Fibroblast of lung (primary cell): Measurements from ENCODE around the gene UBE2E2.

Experiments used
- EZH2 ChIP-seq: IDR thresholded peaks from 2 replicates; pipeline ENCODE4 v1.5.1; 2012; ENCODE audit warnings: low read length, control low read depth, mild to moderate bottlenecking; ENCODE audit errors: missing control alignments
- TF ChIP-seq, protein P1 (sequence below), 2 donors: IDR thresholded peaks in 1 of 2; conservative IDR thresholded peaks in 1 of 2; 1 replicate in 1 of 2; 2 replicates in 1 of 2; pipeline ENCODE4 v1.5.1; 2011 to 2012; ENCODE audit warnings: low read length in 2 of 2, control low read depth in 1 of 2, inconsistent platforms in 1 of 2, low read depth in 1 of 2, mild to moderate bottlenecking in 1 of 2

DNA sequence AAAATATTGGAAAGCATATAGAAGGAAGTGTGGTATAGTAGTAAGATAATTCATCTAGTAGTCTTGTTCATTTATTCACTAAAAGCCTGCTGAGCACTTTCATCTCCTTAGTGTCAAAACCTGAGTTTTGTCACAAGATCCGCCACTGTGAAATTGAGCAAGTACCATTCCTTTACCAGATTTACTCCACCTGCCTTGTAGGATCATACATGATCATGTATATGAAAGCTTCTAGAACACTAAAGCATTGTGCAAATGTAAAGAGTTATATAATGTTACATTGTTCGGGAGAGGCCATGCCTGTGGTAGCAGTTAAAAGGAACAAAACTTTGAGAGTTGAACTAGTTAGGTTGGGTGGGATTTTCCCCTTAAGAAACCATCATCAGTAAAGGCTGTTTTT lies 35.0 kb downstream of the UBE2E2 start:
- TF ChIP-seq, protein P1, sequence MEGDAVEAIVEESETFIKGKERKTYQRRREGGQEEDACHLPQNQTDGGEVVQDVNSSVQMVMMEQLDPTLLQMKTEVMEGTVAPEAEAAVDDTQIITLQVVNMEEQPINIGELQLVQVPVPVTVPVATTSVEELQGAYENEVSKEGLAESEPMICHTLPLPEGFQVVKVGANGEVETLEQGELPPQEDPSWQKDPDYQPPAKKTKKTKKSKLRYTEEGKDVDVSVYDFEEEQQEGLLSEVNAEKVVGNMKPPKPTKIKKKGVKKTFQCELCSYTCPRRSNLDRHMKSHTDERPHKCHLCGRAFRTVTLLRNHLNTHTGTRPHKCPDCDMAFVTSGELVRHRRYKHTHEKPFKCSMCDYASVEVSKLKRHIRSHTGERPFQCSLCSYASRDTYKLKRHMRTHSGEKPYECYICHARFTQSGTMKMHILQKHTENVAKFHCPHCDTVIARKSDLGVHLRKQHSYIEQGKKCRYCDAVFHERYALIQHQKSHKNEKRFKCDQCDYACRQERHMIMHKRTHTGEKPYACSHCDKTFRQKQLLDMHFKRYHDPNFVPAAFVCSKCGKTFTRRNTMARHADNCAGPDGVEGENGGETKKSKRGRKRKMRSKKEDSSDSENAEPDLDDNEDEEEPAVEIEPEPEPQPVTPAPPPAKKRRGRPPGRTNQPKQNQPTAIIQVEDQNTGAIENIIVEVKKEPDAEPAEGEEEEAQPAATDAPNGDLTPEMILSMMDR (conservative IDR thresholded peaks at IDR 0.05 in 1 of 2, IDR thresholded peaks at IDR 0.05 in 1 of 2; ENCODE audit: low read depth in 1 of 2, low read length in 2 of 2), result no peak
- no peak for TF ChIP-seq EZH2
